OCI-LY1 (cell line): ENCODE results near the gene BAIAP2.

Experiments used
- CTCF ChIP-seq: fragments of 200-600 bp; sonication (generic), shearing (Covaris generic); IDR thresholded peaks from 2 replicates; pipeline ENCODE4 v1.5.1; 2017; ENCODE audit warnings: mild to moderate bottlenecking, antibody characterized with exemption, low read length, moderate library complexity, mixed read lengths
- EZH2 ChIP-seq: fragments of 200-600 bp; sonication (generic), shearing (Covaris generic); IDR thresholded peaks from 2 replicates; pipeline ENCODE4 v1.8.0; 2017; ENCODE audit warnings: borderline replicate concordance, mixed run types, mild to moderate bottlenecking, antibody characterized with exemption, low read length, moderate library complexity, mixed read lengths

GRCh38 chr17:81139428-81139827, 104.5 kb downstream of the BAIAP2 start:
- TF ChIP-seq CTCF (no peak), EZH2 (no peak)
